ENCODE measurements around the gene BNIP1. TPM values are rescaled to one million over a fixed set of nuclear protein-coding genes. Genes with fewer than 3 reads are reported as not detected.

BNIP1 gene
- total RNA-seq, 1 experiment from 2014 or later = 12.3 TPM

GRCh38 chr5:173172166-173172565, 27.8 kb downstream of the BNIP1 start:
- TF ChIP-seq POLR2AphosphoS5 (IDR thresholded peaks at IDR 0.05; ENCODE audit: low read depth, low read length) (no peak), SIN3A (IDR thresholded peaks at IDR 0.05; ENCODE audit: borderline replicate concordance, insufficient read depth, low read depth, low read length) (no peak), REST (IDR thresholded peaks at IDR 0.05; ENCODE audit: insufficient read depth in 1 of 2, low read depth in 2 of 2, low read length in 1 of 2) (no peak), CTCF (IDR thresholded peaks at IDR 0.05) (no peak), TCF7L2 (IDR thresholded peaks at IDR 0.05; ENCODE audit: low read depth, low read length) (no peak)
- ChIA-PET CTCF (interaction anchor here (0.6 kb wide), 1 partner anchor 11 kb away, joined by 5 read pairs; no protein-coding TSS in a partner anchor), POLR2A (no interaction called here)
- ATAC-seq (no peak), DNase-seq (ENCODE audit: low read depth, low spot score) (no peak)
- no peak overlapping the region for H3K4me3 ChIP-seq (ENCODE audit: low read depth in 2 of 2, low read length in 2 of 2)
- intact Hi-C loops (cut with micrococcal nuclease; ENCODE audit: unreplicated experiment) = no loop called here
- no peaks in the 10 kb centered on the region for H3K4me1 ChIP-seq (ENCODE audit: control insufficient read depth, insufficient read depth, low read length)
- no peaks in the 10 kb centered on the region for H3K9me3 ChIP-seq (ENCODE audit: control insufficient read depth, insufficient read depth, low read depth, low read length)
- in situ Hi-C loops (cut with HindIII; ENCODE audit: low pct_unique_long_range_greater_than_20kb, low sequenced_read_pairs) = no loop called here
- no peaks in the 10 kb centered on the region for H3K36me3 ChIP-seq (ENCODE audit: control insufficient read depth, insufficient read depth, low read length)
- BruUV-seq (replicated peaks) = no TSS peak
- no peaks in the 10 kb centered on the region for H3K27me3 ChIP-seq (ENCODE audit: control insufficient read depth, insufficient read depth, low read length)
- H3K27ac ChIP-seq (ENCODE audit: low read length) = no peak overlapping the region

DNA sequence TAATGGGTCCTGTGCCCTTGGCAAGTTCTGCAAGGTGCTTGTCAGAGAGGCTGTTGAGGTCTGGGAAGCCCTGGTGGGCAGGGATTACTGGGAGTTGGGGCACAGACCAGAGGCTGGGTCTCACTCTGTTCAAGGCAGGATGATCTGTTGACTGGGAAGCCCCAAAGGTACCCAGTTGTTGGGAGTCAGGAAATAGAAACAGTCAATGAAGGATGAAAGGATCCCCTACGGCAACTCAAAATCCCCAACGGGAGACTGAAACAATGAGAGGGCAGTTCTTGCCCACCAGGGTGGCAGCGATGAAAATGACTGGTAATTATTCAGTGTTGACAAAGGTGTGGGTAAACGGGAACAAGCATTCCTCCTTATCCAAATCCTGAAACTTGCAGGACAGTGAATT, 31.2 kb downstream of the BNIP1 start:
- H3K4me1 ChIP-seq (ENCODE audit: control insufficient read depth, insufficient read depth, low read length) = no peaks in the 10 kb centered on the region
- H3K4me3 ChIP-seq (ENCODE audit: low read depth in 2 of 2, low read length in 2 of 2) = no peak overlapping the region
- no peaks in the 10 kb centered on the region for H3K27me3 ChIP-seq (ENCODE audit: control insufficient read depth, insufficient read depth, low read length)
- intact Hi-C loops (cut with micrococcal nuclease; ENCODE audit: unreplicated experiment) (no loop called here), in situ Hi-C loops (cut with HindIII; ENCODE audit: low pct_unique_long_range_greater_than_20kb, low sequenced_read_pairs) (no loop called here)
- POLR2A ChIA-PET = no interaction called here
- CTCF ChIA-PET = no interaction called here
- DNase-seq (ENCODE audit: low read depth, low spot score) = no peak
- no TSS peak for BruUV-seq (replicated peaks)
- TF ChIP-seq SIN3A (IDR thresholded peaks at IDR 0.05; ENCODE audit: borderline replicate concordance, insufficient read depth, low read depth, low read length) (no peak), REST (IDR thresholded peaks at IDR 0.05; ENCODE audit: insufficient read depth in 1 of 2, low read depth in 2 of 2, low read length in 1 of 2) (no peak), POLR2AphosphoS5 (IDR thresholded peaks at IDR 0.05; ENCODE audit: low read depth, low read length) (no peak), CTCF (IDR thresholded peaks at IDR 0.05) (no peak)
- peaks cover 3% of the 10 kb centered on the region; the same call in 1 of the 2 replicates for H3K9me3 ChIP-seq (ENCODE audit: control insufficient read depth, insufficient read depth, low read depth, low read length)
- H3K36me3 ChIP-seq (ENCODE audit: control insufficient read depth, insufficient read depth, low read length) = no peaks in the 10 kb centered on the region
- ATAC-seq = no peak
- H3K27ac ChIP-seq (ENCODE audit: low read length) = no peak overlapping the region

Measured in Panc1 (cell line).